ENCODE results near the gene GABRP.

DNA sequence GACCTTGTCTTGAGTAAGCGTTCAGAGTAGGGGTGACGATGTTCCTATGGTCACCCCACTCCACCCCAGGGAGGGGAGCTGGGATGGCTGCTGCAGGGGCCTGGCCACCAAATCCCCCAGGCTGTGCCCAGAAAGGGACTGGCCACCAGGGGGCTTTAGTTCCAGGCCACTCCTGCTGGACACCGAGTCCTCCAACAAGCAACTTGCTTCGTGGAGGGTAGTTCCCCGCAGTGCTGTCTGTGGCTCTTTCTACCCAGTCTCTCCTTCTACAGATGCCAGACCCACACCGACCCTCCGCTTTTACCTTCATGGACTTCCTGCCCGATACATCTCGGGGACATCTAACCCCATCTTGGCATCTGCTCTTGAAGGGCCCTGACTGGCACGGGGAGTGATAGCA lies 35.7 kb upstream of the GABRP start:
- TF ChIP-seq POLR2A (IDR thresholded peaks at IDR 0.05), result no peak
- TF ChIP-seq, protein P1, sequence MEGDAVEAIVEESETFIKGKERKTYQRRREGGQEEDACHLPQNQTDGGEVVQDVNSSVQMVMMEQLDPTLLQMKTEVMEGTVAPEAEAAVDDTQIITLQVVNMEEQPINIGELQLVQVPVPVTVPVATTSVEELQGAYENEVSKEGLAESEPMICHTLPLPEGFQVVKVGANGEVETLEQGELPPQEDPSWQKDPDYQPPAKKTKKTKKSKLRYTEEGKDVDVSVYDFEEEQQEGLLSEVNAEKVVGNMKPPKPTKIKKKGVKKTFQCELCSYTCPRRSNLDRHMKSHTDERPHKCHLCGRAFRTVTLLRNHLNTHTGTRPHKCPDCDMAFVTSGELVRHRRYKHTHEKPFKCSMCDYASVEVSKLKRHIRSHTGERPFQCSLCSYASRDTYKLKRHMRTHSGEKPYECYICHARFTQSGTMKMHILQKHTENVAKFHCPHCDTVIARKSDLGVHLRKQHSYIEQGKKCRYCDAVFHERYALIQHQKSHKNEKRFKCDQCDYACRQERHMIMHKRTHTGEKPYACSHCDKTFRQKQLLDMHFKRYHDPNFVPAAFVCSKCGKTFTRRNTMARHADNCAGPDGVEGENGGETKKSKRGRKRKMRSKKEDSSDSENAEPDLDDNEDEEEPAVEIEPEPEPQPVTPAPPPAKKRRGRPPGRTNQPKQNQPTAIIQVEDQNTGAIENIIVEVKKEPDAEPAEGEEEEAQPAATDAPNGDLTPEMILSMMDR (IDR thresholded peaks at IDR 0.05), result no peak
